Panc1 (cell line): Measurements from ENCODE around the gene KCNJ13.

Experiments used
- CTCF ChIP-seq: fragments of 450-650 bp; IDR thresholded peaks from 2 replicates; pipeline ENCODE4 v1.5.1; 2017; ENCODE audit warnings: mild to moderate bottlenecking
- REST ChIP-seq, 2 experiments: IDR thresholded peaks; 2 replicates each; pipeline ENCODE4 v1.6.1; 2011 to 2012; ENCODE audit warnings: low read depth in 2 of 2, control low read depth in 1 of 2, low read length in 1 of 2, mild to moderate bottlenecking in 1 of 2, moderate library complexity in 1 of 2; ENCODE audit not compliant: insufficient read depth in 1 of 2

GRCh38 chr2:232794981-232795380 is 18.6 kb upstream of the KCNJ13 start:
- TF ChIP-seq REST (IDR thresholded peaks at IDR 0.05; ENCODE audit: insufficient read depth in 1 of 2, low read depth in 2 of 2, low read length in 1 of 2), result no peak
- TF ChIP-seq CTCF, result no peak
